WTC11 (cell line): ENCODE results near the gene PIEZO1. TPM values are rescaled to one million over a fixed set of nuclear protein-coding genes. Genes with fewer than 3 reads are reported as not detected.

Experiments
- ATAC-seq: fragments of 200-7000 bp; cut with Tn5 transposase; 2 replicates; pipeline ENCODE4 v1.10.0; 2021; ENCODE audit warnings: mild to moderate bottlenecking, moderate library complexity
- CTCF ChIA-PET: fragments of 300-600 bp; sonication (Branson Sonifier 250); formaldehyde crosslinking; loops from one replicate; lab custom pipeline; 2021; ENCODE audit warnings: antibody characterized with exemption; lab: Charles Lee
- POLR2A ChIA-PET: fragments of 350-600 bp; sonication (Branson Sonifier 250); formaldehyde crosslinking; loops from one replicate; lab custom pipeline; 2021; ENCODE audit warnings: antibody characterized with exemption; lab: Charles Lee
- DNase-seq: peaks from one replicate; pipeline ENCODE4 v3.0.0; 2021; ENCODE audit warnings: low spot score
- H3K27ac Mint-ChIP-seq: 2 replicates; pipeline ENCODE4 v1.8.0; 2021; ENCODE audit warnings: mixed read lengths
- H3K27me3 Mint-ChIP-seq: 2 replicates; pipeline ENCODE4 v1.8.0; 2021; ENCODE audit warnings: low read depth, mild to moderate bottlenecking, moderate library complexity, mixed read lengths
- H3K36me3 Mint-ChIP-seq: 2 replicates; pipeline ENCODE4 v1.8.0; 2021; ENCODE audit warnings: mixed read lengths
- H3K4me1 Mint-ChIP-seq: 2 replicates; pipeline ENCODE4 v1.8.0; 2022; ENCODE audit warnings: mixed read lengths
- H3K4me3 Mint-ChIP-seq: 2 replicates; pipeline ENCODE4 v1.8.0; 2021; ENCODE audit warnings: mild to moderate bottlenecking, moderate library complexity, mixed read lengths
- H3K9me3 Mint-ChIP-seq: 2 replicates; pipeline ENCODE4 v1.8.0; 2021; ENCODE audit warnings: mixed read lengths
- ATF3 ChIP-seq: sonication (generic); formaldehyde crosslinking; conservative IDR thresholded peaks from 2 replicates; pipeline ENCODE4 v1.8.1; 2022; ENCODE audit warnings: mild to moderate bottlenecking, missing genetic modification reagents
- E2F4 ChIP-seq: sonication (generic); formaldehyde crosslinking; IDR thresholded peaks from 2 replicates; pipeline ENCODE4 v1.8.1; 2022; ENCODE audit warnings: low read depth, mild to moderate bottlenecking, moderate library complexity, missing genetic modification reagents, borderline replicate concordance
- E2F5 ChIP-seq: sonication (generic); formaldehyde crosslinking; IDR thresholded peaks from 2 replicates; pipeline ENCODE4 v1.8.1; 2022; ENCODE audit warnings: mild to moderate bottlenecking, moderate library complexity, missing genetic modification reagents
- ETV6 ChIP-seq: sonication (generic); formaldehyde crosslinking; IDR thresholded peaks from 2 replicates; pipeline ENCODE4 v1.8.1; 2022; ENCODE audit warnings: mild to moderate bottlenecking, missing genetic modification reagents
- FOXK1 ChIP-seq: sonication (generic); formaldehyde crosslinking; IDR thresholded peaks from 2 replicates; pipeline ENCODE4 v1.8.0; 2022; ENCODE audit warnings: mild to moderate bottlenecking, moderate library complexity, missing genetic modification reagents
- FOXP1 ChIP-seq: sonication (generic); formaldehyde crosslinking; IDR thresholded peaks from 2 replicates; pipeline ENCODE4 v1.8.0; 2022; ENCODE audit warnings: missing genetic modification reagents, mild to moderate bottlenecking, moderate library complexity, borderline replicate concordance
- FOXP4 ChIP-seq: sonication (generic); formaldehyde crosslinking; IDR thresholded peaks from 2 replicates; pipeline ENCODE4 v1.8.0; 2022; ENCODE audit warnings: mild to moderate bottlenecking, missing genetic modification reagents
- KAT7 ChIP-seq: sonication (generic); formaldehyde crosslinking; IDR thresholded peaks from 2 replicates; pipeline ENCODE4 v1.8.1; 2023; ENCODE audit warnings: missing genetic modification reagents, mild to moderate bottlenecking, borderline replicate concordance
- MAX ChIP-seq: sonication (generic); formaldehyde crosslinking; IDR thresholded peaks from 2 replicates; pipeline ENCODE4 v1.8.0; 2022; ENCODE audit warnings: mild to moderate bottlenecking, missing genetic modification reagents
- MYBL2 ChIP-seq: sonication (generic); formaldehyde crosslinking; IDR thresholded peaks from 2 replicates; pipeline ENCODE4 v1.8.1; 2023; ENCODE audit warnings: mild to moderate bottlenecking, moderate library complexity, missing genetic modification reagents
- NFE2L1 ChIP-seq: sonication (generic); formaldehyde crosslinking; IDR thresholded peaks from 2 replicates; pipeline ENCODE4 v1.8.1; 2023; ENCODE audit warnings: missing genetic modification reagents
- PRRX2 ChIP-seq: fragments of 250-450 bp; sonication (Bioruptor Pico); IDR thresholded peaks from 2 replicates; pipeline ENCODE4 v1.8.0; 2021; ENCODE audit warnings: mild to moderate bottlenecking
- RORB ChIP-seq: fragments of 250-450 bp; sonication (Bioruptor Pico); IDR thresholded peaks from 2 replicates; pipeline ENCODE4 v1.9.0; 2021; ENCODE audit warnings: mild to moderate bottlenecking
- SMAD3 ChIP-seq: sonication (generic); formaldehyde crosslinking; IDR thresholded peaks from 2 replicates; pipeline ENCODE4 v1.8.0; 2022; ENCODE audit warnings: missing genetic modification reagents, mild to moderate bottlenecking, borderline replicate concordance
- SOX15 ChIP-seq: fragments of 250-450 bp; sonication (Bioruptor Pico); IDR thresholded peaks from 2 replicates; pipeline ENCODE4 v1.9.0; 2021; ENCODE audit warnings: mild to moderate bottlenecking
- SP1 ChIP-seq: sonication (generic); formaldehyde crosslinking; conservative IDR thresholded peaks from 2 replicates; pipeline ENCODE4 v1.8.1; 2022; ENCODE audit warnings: missing genetic modification reagents
- STAT6 ChIP-seq: sonication (generic); formaldehyde crosslinking; conservative IDR thresholded peaks from 2 replicates; pipeline ENCODE4 v1.8.1; 2023; ENCODE audit warnings: mild to moderate bottlenecking, low read depth, missing genetic modification reagents, moderate library complexity
- TCF7 ChIP-seq: sonication (generic); formaldehyde crosslinking; IDR thresholded peaks from 2 replicates; pipeline ENCODE4 v1.8.0; 2022; ENCODE audit warnings: mild to moderate bottlenecking, low read depth, missing genetic modification reagents, moderate library complexity
- ZNF219 ChIP-seq: sonication (generic); formaldehyde crosslinking; IDR thresholded peaks from 2 replicates; pipeline ENCODE4 v1.8.0; 2023; ENCODE audit warnings: missing genetic modification reagents, mild to moderate bottlenecking, borderline replicate concordance
- ZNF396 ChIP-seq: fragments of 250-450 bp; sonication (Bioruptor Pico); IDR thresholded peaks from 2 replicates; pipeline ENCODE4 v1.8.0; 2021; ENCODE audit warnings: mild to moderate bottlenecking, moderate library complexity, borderline replicate concordance
- ZSCAN18 ChIP-seq: fragments of 250-450 bp; sonication (Bioruptor Pico); IDR thresholded peaks from 2 replicates; pipeline ENCODE4 v2.1.2; 2022; ENCODE audit warnings: mild to moderate bottlenecking, moderate library complexity
- total RNA-seq: library from RNA; stranded (reverse); gene quantifications from 3 replicates; pipeline ENCODE4 v1.2.3, GENCODE V29; 2021

The PIEZO1 gene
- total RNA-seq, 1 experiment from 2014 or later, result 71.3 TPM

GRCh38 chr16:88803264-88803987, 18.4 kb upstream of the PIEZO1 start, which contains the start of gene CDT1:
TSS of gene CDT1 (plus strand) at chr16:88803789. CDS start at chr16:88803832, 43 bp downstream.
- no peak within 1 kb of the TSS; the same call in 1 of the 2 replicates for H3K27ac Mint-ChIP-seq
- TF ChIP-seq E2F5 (CRISPR knock-in tag), result peak; percentile 99
- no peak for TF ChIP-seq STAT6 (CRISPR knock-in tag)
- 0 out of 2 replicates have a peak, but pooled peaks have one; percentile 14 for TF ChIP-seq KAT7 (CRISPR knock-in tag)
- peak; percentile 92 for TF ChIP-seq E2F4 (CRISPR knock-in tag)
- no peak for TF ChIP-seq ZNF219 (CRISPR knock-in tag)
- TF ChIP-seq NFE2L1, result peak; percentile 78; the same call in 1 of the 2 replicates
- 0 out of 2 replicates have a peak, but pooled peaks have one; percentile 41 for TF ChIP-seq FOXP1 (CRISPR knock-in tag)
- TF ChIP-seq MAX (CRISPR knock-in tag), result peak; percentile 37; the same call in 1 of the 2 replicates
- TF ChIP-seq TCF7 (CRISPR knock-in tag), result no peak
- TF ChIP-seq ETV6, result peak; percentile 81
- peak; percentile 80; the same call in 1 of the 2 replicates for TF ChIP-seq FOXP4 (CRISPR knock-in tag)
- TF ChIP-seq SP1 (CRISPR knock-in tag), result peak; percentile 89
- TF ChIP-seq FOXK1 (CRISPR knock-in tag), result peak; percentile 67; the same call in 1 of the 2 replicates
- TF ChIP-seq ATF3 (CRISPR knock-in tag), result no peak
- TF ChIP-seq MYBL2 (CRISPR knock-in tag), result peak; percentile 75
- TF ChIP-seq, all 79 proteins: peak for 11
- POLR2A ChIA-PET, result interaction anchor here (0.6 to 1.6 kb wide), 4 partner anchors 9 to 277 kb away, joined by 3 to 7 read pairs (median 5); partner anchors contain the start of gene APRT
- Mint-ChIP-seq H3K36me3 (peaks cover 24% of the 10 kb centered on the region; the same call in 1 of the 2 replicates), H3K4me3 (peak within 1 kb of the TSS; percentile 77), H3K27me3 (no peaks in the 10 kb centered on the region), H3K4me1 (no peaks in the 10 kb centered on the region), H3K9me3 (no peaks in the 10 kb centered on the region)
- DNase-seq, result peak; percentile 77
- peak; percentile 8 for ATAC-seq
- CTCF ChIA-PET, result interaction anchor here (0.7 to 2.5 kb wide), 6 partner anchors 10 to 364 kb away, joined by 3 to 20 read pairs (median 6); no protein-coding TSS in a partner anchor

GRCh38 chr16:88800277-88800592, 15.2 kb upstream of the PIEZO1 start:
- H3K4me1 Mint-ChIP-seq, result no peaks in the 10 kb centered on the region
- ATAC-seq, result no peak
- no peaks in the 10 kb centered on the region for H3K27me3 Mint-ChIP-seq
- H3K36me3 Mint-ChIP-seq, result no peaks in the 10 kb centered on the region
- H3K9me3 Mint-ChIP-seq, result no peaks in the 10 kb centered on the region
- POLR2A ChIA-PET, result no interaction called here
- H3K27ac Mint-ChIP-seq, result 0 out of 2 replicates have a peak overlapping the region, but pooled peaks have one; percentile 25
- no peak for DNase-seq
- H3K4me3 Mint-ChIP-seq, result no peak overlapping the region
- CTCF ChIA-PET, result interaction anchor here (2.6 to 3.7 kb wide), 2 partner anchors 35 to 63 kb away, joined by 10 to 31 read pairs; no protein-coding TSS in a partner anchor
- no peak for TF ChIP-seq SOX15 (CRISPR knock-in tag)
- TF ChIP-seq PRRX2 (CRISPR knock-in tag), result no peak
- no peak for TF ChIP-seq TCF7 (CRISPR knock-in tag)
- TF ChIP-seq ZSCAN18 (CRISPR knock-in tag), result no peak
- no peak for TF ChIP-seq SMAD3 (CRISPR knock-in tag)
- TF ChIP-seq ZNF396 (CRISPR knock-in tag), result no peak
- no peak for TF ChIP-seq MAX (CRISPR knock-in tag)
- no peak for TF ChIP-seq RORB (CRISPR knock-in tag)
